WTC11 (cell line): ENCODE results near the gene PDE1C. TPM values are rescaled to one million over a fixed set of nuclear protein-coding genes. Genes with fewer than 3 reads are reported as not detected.

Experiments used
- ATAC-seq: fragments of 200-7000 bp; cut with Tn5 transposase; 2 replicates; pipeline ENCODE4 v1.10.0; 2021; ENCODE audit warnings: mild to moderate bottlenecking, moderate library complexity
- CTCF ChIA-PET: fragments of 300-600 bp; sonication (Branson Sonifier 250); formaldehyde crosslinking; loops from one replicate; lab custom pipeline; 2021; ENCODE audit warnings: antibody characterized with exemption; lab: Charles Lee
- POLR2A ChIA-PET: fragments of 350-600 bp; sonication (Branson Sonifier 250); formaldehyde crosslinking; loops from one replicate; lab custom pipeline; 2021; ENCODE audit warnings: antibody characterized with exemption; lab: Charles Lee
- DNase-seq: peaks from one replicate; pipeline ENCODE4 v3.0.0; 2021; ENCODE audit warnings: low spot score
- H3K27ac Mint-ChIP-seq: 2 replicates; pipeline ENCODE4 v1.8.0; 2021; ENCODE audit warnings: mixed read lengths
- H3K27me3 Mint-ChIP-seq: 2 replicates; pipeline ENCODE4 v1.8.0; 2021; ENCODE audit warnings: low read depth, mild to moderate bottlenecking, moderate library complexity, mixed read lengths
- H3K36me3 Mint-ChIP-seq: 2 replicates; pipeline ENCODE4 v1.8.0; 2021; ENCODE audit warnings: mixed read lengths
- H3K4me1 Mint-ChIP-seq: 2 replicates; pipeline ENCODE4 v1.8.0; 2022; ENCODE audit warnings: mixed read lengths
- H3K4me3 Mint-ChIP-seq: 2 replicates; pipeline ENCODE4 v1.8.0; 2021; ENCODE audit warnings: mild to moderate bottlenecking, moderate library complexity, mixed read lengths
- H3K9me3 Mint-ChIP-seq: 2 replicates; pipeline ENCODE4 v1.8.0; 2021; ENCODE audit warnings: mixed read lengths
- ATF1 ChIP-seq: sonication (generic); formaldehyde crosslinking; IDR thresholded peaks from 2 replicates; pipeline ENCODE4 v1.8.1; 2023; ENCODE audit warnings: mild to moderate bottlenecking, moderate library complexity, missing genetic modification reagents
- ATF3 ChIP-seq: sonication (generic); formaldehyde crosslinking; conservative IDR thresholded peaks from 2 replicates; pipeline ENCODE4 v1.8.1; 2022; ENCODE audit warnings: mild to moderate bottlenecking, missing genetic modification reagents
- ATF6 ChIP-seq: sonication (generic); formaldehyde crosslinking; IDR thresholded peaks from 2 replicates; pipeline ENCODE4 v1.8.1; 2023; ENCODE audit warnings: mild to moderate bottlenecking, missing genetic modification reagents
- CBFB ChIP-seq: sonication (generic); formaldehyde crosslinking; IDR thresholded peaks from 2 replicates; pipeline ENCODE4 v1.8.1; 2022; ENCODE audit warnings: mild to moderate bottlenecking, low read depth, missing genetic modification reagents
- CDX4 ChIP-seq: fragments of 250-450 bp; sonication (Bioruptor Pico); IDR thresholded peaks from 2 replicates; pipeline ENCODE4 v1.9.0; 2021; ENCODE audit warnings: moderate library complexity, mild to moderate bottlenecking, inconsistent platforms, borderline replicate concordance
- EMX1 ChIP-seq: fragments of 250-450 bp; sonication (Bioruptor Pico); IDR thresholded peaks from 2 replicates; pipeline ENCODE4 v1.8.0; 2021; ENCODE audit warnings: mild to moderate bottlenecking
- HMGXB4 ChIP-seq: sonication (generic); formaldehyde crosslinking; IDR thresholded peaks from 2 replicates; pipeline ENCODE4 v1.8.1; 2023; ENCODE audit warnings: mild to moderate bottlenecking, moderate library complexity, missing genetic modification reagents
- JAZF1 ChIP-seq: fragments of 250-450 bp; sonication (Bioruptor Pico); IDR thresholded peaks from 2 replicates; pipeline ENCODE4 v1.9.0; 2021; ENCODE audit warnings: moderate library complexity, mild to moderate bottlenecking, inconsistent platforms
- NR2C2 ChIP-seq: sonication (generic); formaldehyde crosslinking; IDR thresholded peaks from 2 replicates; pipeline ENCODE4 v1.8.0; 2022; ENCODE audit warnings: mild to moderate bottlenecking, missing genetic modification reagents
- PRDM15 ChIP-seq: sonication (generic); formaldehyde crosslinking; IDR thresholded peaks from 2 replicates; pipeline ENCODE4 v1.8.0; 2022; ENCODE audit warnings: missing genetic modification reagents
- TEAD1 ChIP-seq: sonication (generic); formaldehyde crosslinking; IDR thresholded peaks from 2 replicates; pipeline ENCODE4 v1.8.0; 2022; ENCODE audit warnings: mild to moderate bottlenecking, missing genetic modification reagents
- ZBTB43 ChIP-seq: sonication (generic); formaldehyde crosslinking; IDR thresholded peaks from 2 replicates; pipeline ENCODE4 v1.8.1; 2023; ENCODE audit warnings: mild to moderate bottlenecking, missing genetic modification reagents
- ZNF121 ChIP-seq: sonication (generic); formaldehyde crosslinking; IDR thresholded peaks from 2 replicates; pipeline ENCODE4 v1.8.0; 2023; ENCODE audit warnings: missing genetic modification reagents
- ZNF423 ChIP-seq: fragments of 250-450 bp; sonication (Bioruptor Pico); IDR thresholded peaks from 2 replicates; pipeline ENCODE4 v2.1.2; 2022; ENCODE audit warnings: mild to moderate bottlenecking, moderate library complexity
- total RNA-seq: library from RNA; stranded (reverse); gene quantifications from 3 replicates; pipeline ENCODE4 v1.2.3, GENCODE V29; 2021

The PDE1C gene
- total RNA-seq, 1 experiment from 2014 or later, result 0.55 TPM

GRCh38 chr7:31982962-31983361 is 87.2 kb downstream of the PDE1C start (continued):
- TF ChIP-seq ATF6 (CRISPR knock-in tag) (no peak), JAZF1 (CRISPR knock-in tag) (no peak), NR2C2 (no peak), CDX4 (CRISPR knock-in tag) (no peak), EMX1 (CRISPR knock-in tag) (no peak)
- TF ChIP-seq, all 79 proteins: peak for 0

- peaks cover 65% of the 10 kb centered on the region for H3K27me3 Mint-ChIP-seq
- ATAC-seq (no peak), DNase-seq (no peak)
- H3K36me3 Mint-ChIP-seq, result peaks cover 12% of the 10 kb centered on the region
- no peak for TF ChIP-seq ATF3 (CRISPR knock-in tag)
- H3K27ac Mint-ChIP-seq, result no peak overlapping the region
- H3K9me3 Mint-ChIP-seq, result peaks cover 35% of the 10 kb centered on the region
- H3K4me1 Mint-ChIP-seq, result peaks cover 7% of the 10 kb centered on the region
- ChIA-PET CTCF (no interaction called here), POLR2A (no interaction called here)
- no peak overlapping the region for H3K4me3 Mint-ChIP-seq
Observed at GRCh38 chr7:31981874-31982390, 88.3 kb downstream of the PDE1C start.

- DNase-seq (no peak), ATAC-seq (no peak)
- CTCF ChIA-PET, result no interaction called here
- peaks cover 5% of the 10 kb centered on the region; the same call in 1 of the 2 replicates for H3K36me3 Mint-ChIP-seq
- no peak overlapping the region for H3K4me3 Mint-ChIP-seq
- peaks cover 36% of the 10 kb centered on the region for H3K9me3 Mint-ChIP-seq
- no peak overlapping the region for H3K27ac Mint-ChIP-seq
- POLR2A ChIA-PET, result no interaction called here
- peaks cover 7% of the 10 kb centered on the region for H3K4me1 Mint-ChIP-seq
- peaks cover 58% of the 10 kb centered on the region for H3K27me3 Mint-ChIP-seq
- no peak for TF ChIP-seq TEAD1
- TF ChIP-seq HMGXB4 (CRISPR knock-in tag), result no peak
- no peak for TF ChIP-seq ATF3 (CRISPR knock-in tag)
- TF ChIP-seq ZNF121 (CRISPR knock-in tag), result no peak
- no peak for TF ChIP-seq JAZF1 (CRISPR knock-in tag)
- no peak for TF ChIP-seq ZNF423 (CRISPR knock-in tag)
- no peak for TF ChIP-seq PRDM15 (CRISPR knock-in tag)
- no peak for TF ChIP-seq ATF6 (CRISPR knock-in tag)
- TF ChIP-seq ATF1 (CRISPR knock-in tag), result no peak
- TF ChIP-seq ZBTB43 (CRISPR knock-in tag), result no peak
- no peak for TF ChIP-seq CBFB (CRISPR knock-in tag)
Observed at GRCh38 chr7:31979690-31980330, 90.4 kb downstream of the PDE1C start.
